Suprapubic skin (tissue), 4 donors: ENCODE data around the gene ING2.

Experiments used
- CTCF ChIP-seq, 2 donors: fragments of 200-600 bp in 1 of 2; fragments of 450-650 bp in 1 of 2; sonication (generic) in 1 of 2; IDR thresholded peaks; one replicate each; pipeline ENCODE4 v1.5.1; 2016 to 2019; ENCODE audit warnings: antibody characterized with exemption in 2 of 2, mild to moderate bottlenecking in 1 of 2, moderate library complexity in 1 of 2
- EP300 ChIP-seq: sonication (generic); formaldehyde crosslinking; IDR thresholded peaks from one replicate; pipeline ENCODE4 v1.6.1; 2017; ENCODE audit warnings: antibody characterized with exemption
- POLR2A ChIP-seq, 2 donors: fragments of 450-650 bp; IDR thresholded peaks; one replicate each; pipeline ENCODE4 v1.6.1; 2017; ENCODE audit warnings: antibody characterized with exemption in 2 of 2, mild to moderate bottlenecking in 2 of 2, moderate library complexity in 2 of 2
- POLR2AphosphoS5 ChIP-seq, 3 donors: sonication (generic); formaldehyde crosslinking; IDR thresholded peaks; one replicate each; pipeline ENCODE4 v1.6.1; 2017; ENCODE audit warnings: antibody characterized with exemption in 3 of 3

- no peak for TF ChIP-seq POLR2AphosphoS5 (IDR thresholded peaks at IDR 0.05)
- no peak for TF ChIP-seq EP300
- TF ChIP-seq POLR2A (IDR thresholded peaks at IDR 0.05), result no peak
- TF ChIP-seq CTCF (IDR thresholded peaks at IDR 0.05), result no peak
Measured at GRCh38 chr4:183469936-183470335, 34.9 kb upstream of the ING2 start.
